Keratinocyte (primary cell): ENCODE data around the gene SMPD3. TPM values are rescaled to one million over a fixed set of nuclear protein-coding genes. Genes with fewer than 3 reads are reported as not detected.

ENCODE experiments used
- DNase-seq: peaks from one replicate; pipeline ENCODE4 v3.0.0-alpha.2; 2011; ENCODE audit warnings: low read depth, missing footprints, low spot score
- FAIRE-seq: peaks from 2 replicates; lab custom pipeline; 2011; peaks lifted over from hg19 to GRCh38; lab: Jason Lieb, UNC
- H2AFZ ChIP-seq: 2 replicates; pipeline ENCODE4 v1.6.0; 2012; ENCODE audit warnings: low read length, control low read depth, inconsistent platforms; ENCODE audit not compliant: control insufficient read depth
- H3K27ac ChIP-seq: 2 replicates; pipeline ENCODE4 v1.5.1; 2011; ENCODE audit warnings: low read length; ENCODE audit not compliant: control insufficient read depth, insufficient read depth
- H3K27me3 ChIP-seq: 3 replicates; pipeline ENCODE4 v1.6.0; 2011; ENCODE audit warnings: low read length; ENCODE audit not compliant: control insufficient read depth, insufficient read depth; ENCODE audit errors: extremely low read depth
- H3K36me3 ChIP-seq, 2 experiments: 2 replicates in 1 of 2; 3 replicates in 1 of 2; pipeline ENCODE4 v1.5.1; 2011; ENCODE audit warnings: low read length in 2 of 2, mild to moderate bottlenecking in 1 of 2; ENCODE audit not compliant: control insufficient read depth in 2 of 2, insufficient read depth in 2 of 2; ENCODE audit errors: extremely low read depth in 1 of 2
- H3K4me1 ChIP-seq: 3 replicates; pipeline ENCODE4 v1.5.1; 2011; ENCODE audit warnings: low read length; ENCODE audit not compliant: control insufficient read depth, insufficient read depth; ENCODE audit errors: extremely low read depth
- H3K4me2 ChIP-seq: 3 replicates; pipeline ENCODE4 v1.6.0; 2011; ENCODE audit warnings: low read depth, low read length; ENCODE audit not compliant: control insufficient read depth, insufficient read depth; ENCODE audit errors: extremely low read depth
- H3K4me3 ChIP-seq, 3 experiments: fragments of 200-600 bp in 1 of 3; sonication (generic) in 1 of 3; 2 replicates in 2 of 3; 3 replicates in 1 of 3; pipeline ENCODE4 v1.5.1; 2011 to 2016; ENCODE audit warnings: low read length in 3 of 3, mild to moderate bottlenecking in 3 of 3, control low read depth in 2 of 3, inconsistent platforms in 1 of 3, low read depth in 1 of 3, mixed read lengths in 1 of 3, mixed run types in 1 of 3, moderate library complexity in 1 of 3; ENCODE audit not compliant: control insufficient read depth in 2 of 3, insufficient read depth in 2 of 3; ENCODE audit errors: extremely low read depth in 1 of 3
- H3K79me2 ChIP-seq: 2 replicates; pipeline ENCODE4 v1.6.0; 2012; ENCODE audit warnings: low read length; ENCODE audit not compliant: control insufficient read depth, insufficient read depth
- H3K9ac ChIP-seq: 3 replicates; pipeline ENCODE4 v1.6.0; 2011; ENCODE audit warnings: low read length; ENCODE audit not compliant: control insufficient read depth, insufficient read depth; ENCODE audit errors: extremely low read depth
- H3K9me1 ChIP-seq: 3 replicates; pipeline ENCODE4 v1.6.0; 2011; ENCODE audit warnings: low read length; ENCODE audit not compliant: control insufficient read depth, insufficient read depth; ENCODE audit errors: extremely low read depth
- H3K9me3 ChIP-seq: 2 replicates; pipeline ENCODE4 v1.5.1; 2012; ENCODE audit warnings: low read depth, low read length; ENCODE audit not compliant: control insufficient read depth
- H4K20me1 ChIP-seq: 3 replicates; pipeline ENCODE4 v1.6.0; 2011; ENCODE audit warnings: low read length; ENCODE audit not compliant: control insufficient read depth, insufficient read depth; ENCODE audit errors: extremely low read depth
- CTCF ChIP-seq, 3 experiments: IDR thresholded peaks in 1 of 3; conservative IDR thresholded peaks in 1 of 3; optimal IDR thresholded peaks in 1 of 3; 2 replicates in 2 of 3; 3 replicates in 1 of 3; pipeline versions ENCODE3 to v1.5.1; 2011; ENCODE audit warnings: low read length in 3 of 3, mild to moderate bottlenecking in 3 of 3, moderate library complexity in 2 of 3, control low read depth in 1 of 3, inconsistent platforms in 1 of 3; ENCODE audit not compliant: insufficient read depth in 2 of 3; ENCODE audit errors: extremely low read depth in 1 of 3
- EZH2 ChIP-seq: IDR thresholded peaks from one replicate; pipeline ENCODE4 v1.6.1; 2012; ENCODE audit warnings: inconsistent platforms, mild to moderate bottlenecking, low read length, moderate library complexity
- dilution Hi-C: fragments of 300-500 bp; cut with MboI; formaldehyde crosslinking; loops from one replicate; pipeline ENCODE4 v1.7.0; 2020; ENCODE audit warnings: low sequenced_read_pairs; ENCODE audit not compliant: extremely low pct_ligation_motif_present
- polyA plus RNA-seq, 5 experiments: library from polyadenylated mRNA; depleted of rRNA in 3 of 5; stranded (reverse) in 3 of 5; stranded (forward) in 1 of 5; unstranded in 1 of 5; fragments of >200 nt; gene quantifications; 1 replicate in 1 of 5; 2 replicates in 3 of 5; 3 replicates in 1 of 5; pipeline versions ENCODE4 v1.2.1 to v1.2.3, GENCODE V29; 2011 to 2012; ENCODE audit warnings: missing spikeins in 2 of 5, low read depth in 1 of 5, low replicate concordance in 1 of 5

SMPD3 gene
- polyA plus RNA-seq, 1 donor (not counting 4 experiments of a cell fraction or from before 2014, with no cell fraction given): 0.34 TPM

- no peak for FAIRE-seq
- H3K9ac ChIP-seq: no peak overlapping the region
- no peak for TF ChIP-seq EZH2
- TF ChIP-seq CTCF (optimal IDR thresholded peaks at IDR 0.05 in 1 of 3, IDR thresholded peaks at IDR 0.05 in 1 of 3, conservative IDR thresholded peaks at IDR 0.05 in 1 of 3; ENCODE audit: extremely low read depth in 1 of 3, insufficient read depth in 2 of 3, low read length in 3 of 3): no peak
- H3K79me2 ChIP-seq: peaks cover 37% of the 10 kb centered on the region
- H2AFZ ChIP-seq: no peak overlapping the region
- no peak for DNase-seq
- peaks cover 3% of the 10 kb centered on the region for H3K9me1 ChIP-seq
- no peak overlapping the region for H3K4me3 ChIP-seq
- dilution Hi-C loops: no loop called here
- peaks cover 15% of the 10 kb centered on the region for H3K4me1 ChIP-seq
- H4K20me1 ChIP-seq: no peaks in the 10 kb centered on the region
- H3K27ac ChIP-seq: no peak overlapping the region
- H3K4me2 ChIP-seq: no peak overlapping the region
- H3K9me3 ChIP-seq: no peaks in the 10 kb centered on the region
- H3K27me3 ChIP-seq: no peaks in the 10 kb centered on the region
- H3K36me3 ChIP-seq: peaks cover 0 to 12% of the 10 kb centered on the region in 2 experiments
Observed at GRCh38 chr16:68313116-68313515, 135.2 kb downstream of the SMPD3 start.

- H3K79me2 ChIP-seq: peaks cover 48% of the 10 kb centered on the region
- peaks cover 15% of the 10 kb centered on the region for H3K4me1 ChIP-seq
- TF ChIP-seq CTCF (optimal IDR thresholded peaks at IDR 0.05 in 1 of 3, IDR thresholded peaks at IDR 0.05 in 1 of 3, conservative IDR thresholded peaks at IDR 0.05 in 1 of 3; ENCODE audit: extremely low read depth in 1 of 3, insufficient read depth in 2 of 3, low read length in 3 of 3) (peak in 1 of 3 experiments; percentile 20), EZH2 (no peak)
- DNase-seq: peak; percentile 36
- H3K4me3 ChIP-seq: peak within 1 kb of the TSS; percentile 92 to 98 (median 95)
- no peak for FAIRE-seq
- H3K9ac ChIP-seq: peak within 1 kb of the TSS; percentile 83
- H4K20me1 ChIP-seq: no peaks in the 10 kb centered on the region
- peaks cover 2 to 14% of the 10 kb centered on the region in 2 experiments for H3K36me3 ChIP-seq
- H3K27ac ChIP-seq: peak within 1 kb of the TSS; percentile 57
- H2AFZ ChIP-seq: peak within 1 kb of the TSS; percentile 83
- H3K4me2 ChIP-seq: peak within 1 kb of the TSS; percentile 98
- dilution Hi-C loops: no loop called here
- H3K9me1 ChIP-seq: peaks cover 3% of the 10 kb centered on the region
- H3K9me3 ChIP-seq: no peaks in the 10 kb centered on the region
- H3K27me3 ChIP-seq: no peaks in the 10 kb centered on the region
Observed at GRCh38 chr16:68310774-68311511, 137.4 kb downstream of the SMPD3 start, which contains the start of the genes PRMT7 and SLC7A6OS. Gene PRMT7 (plus strand): TSS chr16:68311019. CDS start chr16:68315980, 4,961 bp downstream. Gene SLC7A6OS (minus strand): TSS chr16:68310946. CDS start chr16:68310926, 20 bp downstream.
